Memory B cell (primary cell): Measurements from ENCODE around the gene CDCA3.
"Not testable (repeated sequence)": the region's sequence is repeated elsewhere in the genome, so short reads cannot be mapped to it uniquely, and the experiment has no call there.

Source experiments
- ATAC-seq: fragments of 150-1000 bp; cut with Tn5 transposase; 2 replicates; pipeline ENCODE4 v1.10.0; 2021; ENCODE audit warnings: low read depth, mild to moderate bottlenecking, moderate library complexity
- DNase-seq, 2 donors: peaks; one replicate each; pipeline ENCODE4 v3.0.0; 2022; ENCODE audit warnings: low spot score in 2 of 2
- H3K27ac Mint-ChIP-seq: one replicate; pipeline ENCODE4 v1.8.0; 2022; ENCODE audit warnings: mild to moderate bottlenecking, moderate library complexity, mixed read lengths
- H3K27me3 Mint-ChIP-seq: one replicate; pipeline ENCODE4 v1.8.0; 2022; ENCODE audit warnings: mixed read lengths
- H3K36me3 Mint-ChIP-seq: one replicate; pipeline ENCODE4 v1.8.0; 2022; ENCODE audit warnings: mild to moderate bottlenecking, mixed read lengths
- H3K4me1 Mint-ChIP-seq: one replicate; pipeline ENCODE4 v1.8.0; 2022; ENCODE audit warnings: mixed read lengths
- H3K4me3 Mint-ChIP-seq: one replicate; pipeline ENCODE4 v1.8.0; 2022; ENCODE audit warnings: mild to moderate bottlenecking, moderate library complexity, mixed read lengths
- H3K9me3 Mint-ChIP-seq: one replicate; pipeline ENCODE4 v1.8.0; 2022; ENCODE audit warnings: mixed read lengths

Gene CDCA3

DNA sequence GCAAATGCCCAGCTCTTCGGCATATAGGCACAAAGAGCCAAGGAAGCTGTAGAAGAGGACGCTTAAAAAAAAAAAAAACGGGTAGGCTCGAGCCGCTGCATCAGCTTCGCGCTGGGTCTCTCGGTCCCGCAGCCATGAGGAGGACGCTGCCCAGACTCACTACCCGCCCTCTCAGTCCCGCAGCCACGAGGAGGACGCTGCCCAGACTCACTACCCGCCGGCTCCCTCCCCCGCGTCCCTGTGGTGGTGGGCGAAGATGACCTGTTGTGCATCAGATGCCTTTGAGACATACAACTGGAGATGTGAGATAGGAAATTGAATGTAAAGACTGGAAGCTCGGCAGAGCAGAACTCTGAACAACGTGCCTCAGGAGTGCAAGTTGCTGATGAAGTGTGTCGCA is 33.5 kb upstream of the CDCA3 start:
- no peak overlapping the region for H3K4me3 Mint-ChIP-seq
- DNase-seq (no peak), ATAC-seq (no peak)
- H3K36me3 Mint-ChIP-seq: peaks cover 4% of the 10 kb centered on the region
- H3K27ac Mint-ChIP-seq: no peak overlapping the region
- H3K4me1 Mint-ChIP-seq: no peaks in the 10 kb centered on the region
- H3K9me3 Mint-ChIP-seq: no peaks in the 10 kb centered on the region
- no peaks in the 10 kb centered on the region for H3K27me3 Mint-ChIP-seq

GRCh38 chr12:6883683-6884082 is 32.6 kb upstream of the CDCA3 start:
- no peaks in the 10 kb centered on the region for H3K4me1 Mint-ChIP-seq
- no peak for DNase-seq
- no peaks in the 10 kb centered on the region for H3K27me3 Mint-ChIP-seq
- no peak overlapping the region for H3K4me3 Mint-ChIP-seq
- peaks cover 4% of the 10 kb centered on the region for H3K36me3 Mint-ChIP-seq
- ATAC-seq: no peak
- H3K9me3 Mint-ChIP-seq: no peaks in the 10 kb centered on the region
- no peak overlapping the region for H3K27ac Mint-ChIP-seq

DNA sequence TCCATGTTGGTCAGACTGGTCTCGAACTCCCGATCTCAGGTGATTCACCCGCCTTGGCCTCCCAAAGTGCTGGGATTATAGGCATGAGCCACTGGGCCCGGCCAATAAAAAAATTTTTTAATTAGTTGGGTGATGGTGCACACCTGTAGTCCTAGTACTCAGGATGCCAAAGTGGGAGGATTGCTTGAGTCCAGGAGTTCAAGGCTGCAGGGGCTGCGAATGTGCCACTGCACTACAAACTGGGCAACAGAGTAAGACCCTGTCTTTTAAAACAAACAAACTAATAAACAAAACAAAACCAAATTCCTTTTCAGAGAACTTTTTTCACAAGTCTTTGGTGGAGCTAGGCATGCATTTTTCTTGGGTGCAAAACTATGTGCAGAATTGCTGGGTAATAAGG is 32.2 kb upstream of the CDCA3 start:
- H3K9me3 Mint-ChIP-seq: no peaks in the 10 kb centered on the region
- ATAC-seq (no peak), DNase-seq (no peak)
- H3K4me3 Mint-ChIP-seq: no peak overlapping the region
- H3K27me3 Mint-ChIP-seq: no peaks in the 10 kb centered on the region
- H3K4me1 Mint-ChIP-seq: no peaks in the 10 kb centered on the region
- H3K36me3 Mint-ChIP-seq: peaks cover 4% of the 10 kb centered on the region
- no peak overlapping the region for H3K27ac Mint-ChIP-seq

GRCh38 chr12:6879824-6880223 is 28.7 kb upstream of the CDCA3 start:
- not testable (repeated sequence) for H3K36me3 Mint-ChIP-seq, DNase-seq, H3K4me3 Mint-ChIP-seq, H3K4me1 Mint-ChIP-seq, H3K27ac Mint-ChIP-seq, H3K9me3 Mint-ChIP-seq, ATAC-seq, H3K27me3 Mint-ChIP-seq

GRCh38 chr12:6874015-6874368 is 22.9 kb upstream of the CDCA3 start:
- H3K36me3 Mint-ChIP-seq, DNase-seq, H3K27me3 Mint-ChIP-seq, ATAC-seq, H3K9me3 Mint-ChIP-seq: not testable (repeated sequence)
- Mint-ChIP-seq H3K4me1 (peaks cover 32% of the 10 kb centered on the region), H3K27ac (peak overlapping the region; percentile 90), H3K4me3 (peak overlapping the region; percentile 89)

DNA sequence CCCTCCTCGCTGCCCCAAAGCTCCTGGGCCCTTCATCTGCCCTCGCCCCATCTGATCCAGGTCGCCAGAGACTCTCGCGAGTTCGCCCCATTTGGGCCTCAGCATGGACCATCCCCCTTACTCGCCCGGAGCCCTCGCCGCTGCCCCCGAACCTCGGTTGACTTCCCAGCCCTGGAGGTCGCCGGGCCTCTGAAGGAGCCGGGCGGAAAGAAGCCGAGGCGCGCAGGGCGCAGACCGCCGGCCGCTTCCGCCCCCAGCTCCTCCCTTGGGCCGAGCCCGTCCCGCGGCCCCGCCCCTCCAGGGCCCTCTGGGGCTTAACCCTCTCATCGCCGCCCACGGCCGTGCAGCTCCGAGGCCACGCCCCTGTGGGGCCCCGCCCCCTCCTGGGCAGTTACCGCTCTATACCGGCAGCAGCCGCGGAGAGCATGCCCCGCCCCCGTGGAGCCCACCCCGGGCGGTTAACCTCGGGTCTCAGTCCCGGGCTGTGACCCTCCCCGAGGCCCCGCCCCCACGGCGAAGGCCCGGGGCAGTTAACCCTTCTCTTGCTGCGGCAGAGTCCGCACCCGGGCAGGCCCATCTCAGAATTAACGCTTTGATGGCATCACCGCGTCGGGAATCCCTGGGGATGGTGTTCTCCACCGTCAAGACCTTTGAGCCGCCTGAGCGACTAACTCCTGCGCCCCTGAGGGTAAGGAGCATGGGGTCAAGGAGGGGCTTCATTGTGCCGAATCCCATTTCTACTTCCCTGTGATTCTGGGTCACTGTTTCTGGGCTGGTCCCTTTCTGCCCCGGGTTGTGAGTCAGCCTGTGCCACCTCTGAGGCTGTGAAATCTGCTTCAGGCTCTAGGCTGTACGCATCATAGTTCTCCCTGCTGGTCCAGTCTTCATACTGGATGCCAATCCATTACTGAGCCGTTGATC is 22.3 kb upstream of the CDCA3 start, which contains the start of gene SPSB2:
TSS of gene SPSB2 (minus strand) at position 210 of the 921 bp plus-strand sequence. CDS start 402 bp downstream, outside the sequence.
- peak within 1 kb of the TSS; percentile 90 for H3K27ac Mint-ChIP-seq
- peaks cover 38% of the 10 kb centered on the region for H3K4me1 Mint-ChIP-seq
- peak; percentile 99 for DNase-seq
- no peaks in the 10 kb centered on the region for H3K27me3 Mint-ChIP-seq
- peaks cover 8% of the 10 kb centered on the region for H3K36me3 Mint-ChIP-seq
- no peaks in the 10 kb centered on the region for H3K9me3 Mint-ChIP-seq
- H3K4me3 Mint-ChIP-seq: peak within 1 kb of the TSS; percentile 89
- ATAC-seq: peak; percentile 88

- Mint-ChIP-seq H3K9me3 (no peaks in the 10 kb centered on the region), H3K4me3 (peak overlapping the region; percentile 89), H3K27ac (peak overlapping the region; percentile 90), H3K36me3 (peaks cover 8% of the 10 kb centered on the region), H3K4me1 (peaks cover 42% of the 10 kb centered on the region), H3K27me3 (no peaks in the 10 kb centered on the region)
- peak; percentile 38 for ATAC-seq
- DNase-seq: peak; percentile 85 to 93
Observed at GRCh38 chr12:6872073-6873048, 21.3 kb upstream of the CDCA3 start.

DNA sequence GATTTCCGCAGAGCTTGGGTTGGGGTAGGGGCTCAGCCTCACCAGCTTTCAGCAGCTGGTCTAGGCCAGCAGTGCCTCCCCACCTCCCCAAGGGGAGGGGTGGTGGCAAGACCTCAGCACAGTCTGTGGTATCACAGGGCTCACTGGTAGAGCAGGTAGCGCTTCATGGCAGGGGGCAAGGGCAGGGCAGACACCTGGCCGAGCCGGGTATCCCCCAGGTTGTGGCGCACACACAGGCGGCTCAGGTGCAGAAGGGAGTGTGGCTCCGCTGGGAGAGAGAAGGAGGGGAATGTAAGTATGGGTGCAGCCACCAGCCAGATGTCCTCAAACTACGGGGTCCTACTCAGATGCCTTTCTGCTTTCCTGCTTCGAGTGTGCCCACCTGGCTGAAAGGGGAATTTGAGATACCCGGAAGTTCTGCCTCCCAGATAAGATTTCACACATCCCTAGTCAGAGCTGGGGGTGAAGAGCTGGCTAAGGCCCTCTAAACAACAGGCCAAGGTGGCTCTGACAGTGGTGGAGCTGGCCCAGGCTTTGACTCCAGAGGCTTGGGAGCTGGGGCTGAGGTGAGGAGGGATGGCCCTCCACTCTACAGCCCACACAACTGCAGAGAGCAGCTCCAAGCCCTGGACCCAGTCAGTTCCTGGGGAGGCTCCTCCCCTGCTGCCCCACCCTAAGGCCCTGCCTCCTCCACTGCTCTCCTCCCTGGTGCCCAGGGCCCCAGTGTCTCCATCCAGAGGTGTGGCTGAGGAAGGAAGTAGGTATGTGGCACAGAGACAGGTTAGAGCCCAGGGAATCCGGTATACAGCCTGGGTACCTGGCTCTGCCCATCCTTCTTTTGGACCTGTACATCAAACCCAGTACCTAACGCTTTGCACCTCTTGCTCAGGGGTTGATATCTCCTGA is 20.2 kb upstream of the CDCA3 start:
- peak overlapping the region; percentile 89 for H3K4me3 Mint-ChIP-seq
- no peaks in the 10 kb centered on the region for H3K9me3 Mint-ChIP-seq
- no peak overlapping the region for H3K27ac Mint-ChIP-seq
- DNase-seq (no peak), ATAC-seq (no peak)
- H3K27me3 Mint-ChIP-seq: no peaks in the 10 kb centered on the region
- H3K36me3 Mint-ChIP-seq: peaks cover 8% of the 10 kb centered on the region
- peaks cover 46% of the 10 kb centered on the region for H3K4me1 Mint-ChIP-seq

DNA sequence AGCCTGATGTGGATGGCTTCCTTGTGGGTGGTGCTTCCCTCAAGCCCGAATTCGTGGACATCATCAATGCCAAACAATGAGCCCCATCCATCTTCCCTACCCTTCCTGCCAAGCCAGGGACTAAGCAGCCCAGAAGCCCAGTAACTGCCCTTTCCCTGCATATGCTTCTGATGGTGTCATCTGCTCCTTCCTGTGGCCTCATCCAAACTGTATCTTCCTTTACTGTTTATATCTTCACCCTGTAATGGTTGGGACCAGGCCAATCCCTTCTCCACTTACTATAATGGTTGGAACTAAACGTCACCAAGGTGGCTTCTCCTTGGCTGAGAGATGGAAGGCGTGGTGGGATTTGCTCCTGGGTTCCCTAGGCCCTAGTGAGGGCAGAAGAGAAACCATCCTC is 19.2 kb upstream of the CDCA3 start:
- H3K36me3 Mint-ChIP-seq, H3K4me3 Mint-ChIP-seq, H3K27me3 Mint-ChIP-seq, ATAC-seq, H3K27ac Mint-ChIP-seq, DNase-seq, H3K9me3 Mint-ChIP-seq: not testable (repeated sequence)
- H3K4me1 Mint-ChIP-seq: peaks cover 46% of the 10 kb centered on the region

- Mint-ChIP-seq H3K9me3 (no peaks in the 10 kb centered on the region), H3K36me3 (peaks cover 7% of the 10 kb centered on the region), H3K4me3 (peak overlapping the region; percentile 88), H3K4me1 (peaks cover 46% of the 10 kb centered on the region), H3K27me3 (no peaks in the 10 kb centered on the region), H3K27ac (peak overlapping the region; percentile 72)
- ATAC-seq (peak; percentile 19), DNase-seq (peak; percentile 88 to 90)
Observed at GRCh38 chr12:6869049-6870021, 18.2 kb upstream of the CDCA3 start.

DNA sequence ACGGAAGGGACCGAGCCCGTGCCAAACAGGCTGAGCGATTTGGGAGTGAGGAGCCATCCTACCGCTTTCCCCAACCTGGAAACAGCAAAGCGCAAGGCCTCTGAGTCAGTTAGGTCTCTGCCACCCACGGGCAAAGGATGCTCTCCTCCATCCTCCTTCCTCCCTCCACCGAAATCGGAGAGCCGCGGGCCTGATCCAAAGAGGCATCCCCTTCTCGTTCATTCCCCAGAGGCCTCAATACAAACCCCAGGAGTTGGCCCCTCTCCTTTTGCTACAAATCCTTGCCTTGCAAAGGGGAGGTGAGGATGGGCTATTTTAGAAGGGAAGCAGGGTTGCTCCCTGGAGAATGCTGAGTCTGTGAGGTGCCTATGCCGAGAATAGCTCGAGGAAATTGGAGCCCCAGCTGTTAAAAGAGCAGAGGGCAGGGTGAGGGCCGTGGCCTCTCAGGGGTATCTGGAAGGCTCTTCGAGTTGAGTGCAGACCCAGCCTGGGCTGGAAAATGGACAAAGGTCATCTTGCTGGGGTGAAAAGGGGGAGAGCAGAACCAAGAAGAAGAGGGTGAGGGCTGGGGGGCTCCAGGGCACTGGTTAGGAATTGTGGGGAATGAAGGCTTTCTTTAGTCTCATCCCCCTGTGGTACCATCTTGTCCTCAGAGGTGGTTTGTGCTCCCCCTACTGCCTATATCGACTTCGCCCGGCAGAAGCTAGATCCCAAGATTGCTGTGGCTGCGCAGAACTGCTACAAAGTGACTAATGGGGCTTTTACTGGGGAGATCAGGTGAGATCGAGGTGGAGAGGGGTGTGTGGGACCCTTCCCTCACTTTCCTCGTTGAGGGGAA is 17.3 kb upstream of the CDCA3 start:
- Mint-ChIP-seq H3K36me3 (peaks cover 10% of the 10 kb centered on the region), H3K9me3 (no peaks in the 10 kb centered on the region), H3K27ac (peak overlapping the region; percentile 72), H3K27me3 (no peaks in the 10 kb centered on the region), H3K4me3 (peak overlapping the region; percentile 88), H3K4me1 (peaks cover 41% of the 10 kb centered on the region)
- DNase-seq: no peak
- ATAC-seq: no peak
